ENCODE measurements around the gene SERPING1. TPM values are rescaled to one million over a fixed set of nuclear protein-coding genes. Genes with fewer than 3 reads are reported as not detected.

The SERPING1 gene
- total RNA-seq, 3 donors from 2014 or later: 421 to 823 (median 479) TPM

DNA sequence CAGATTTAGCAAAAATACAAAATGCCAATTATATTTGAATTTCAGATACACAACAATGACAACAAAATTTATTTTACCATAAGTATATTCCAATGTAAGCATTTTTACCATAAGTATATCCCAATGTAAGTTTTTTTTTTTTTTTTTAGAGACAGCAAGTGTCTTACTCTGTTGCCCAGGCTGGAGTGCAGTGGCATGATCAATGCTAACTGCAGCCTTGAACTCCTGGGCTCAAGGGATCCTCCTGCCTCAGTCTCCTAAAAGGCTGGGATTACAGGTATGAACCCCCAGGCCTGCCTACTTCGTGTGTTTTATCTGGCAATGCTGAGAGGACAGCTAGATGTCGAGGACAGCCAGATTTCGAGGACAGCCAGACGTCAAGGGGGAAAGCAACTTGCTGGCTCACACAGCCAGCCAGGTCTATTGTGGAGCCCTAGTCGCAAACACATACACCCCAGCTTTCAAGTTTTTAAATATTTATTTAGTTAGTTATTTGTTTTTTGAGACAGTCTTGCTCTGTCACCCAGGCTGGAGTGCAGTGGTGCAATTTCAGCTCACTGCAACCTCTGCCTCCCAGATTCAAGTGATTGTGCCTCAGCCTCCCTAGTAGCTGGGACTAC lies 1.1 kb upstream of the SERPING1 start:
- peak overlapping the region in 1 of 2 donors; percentile 100 for H3K27ac ChIP-seq
- no peaks in the 10 kb centered on the region for H3K36me3 ChIP-seq
- DNase-seq (ENCODE audit: low spot score in 2 of 2): no peak
- H3K4me1 ChIP-seq: no peaks in the 10 kb centered on the region
- no peaks in the 10 kb centered on the region for H3K27me3 ChIP-seq
- H3K4me3 ChIP-seq: peak overlapping the region in 1 of 3 donors; percentile 19
- no peaks in the 10 kb centered on the region for H3K9me3 ChIP-seq
- TF ChIP-seq POLR2A (IDR thresholded peaks at IDR 0.05) (no peak), POLR2AphosphoS5 (IDR thresholded peaks at IDR 0.05) (no peak)
- TF ChIP-seq, protein P1, sequence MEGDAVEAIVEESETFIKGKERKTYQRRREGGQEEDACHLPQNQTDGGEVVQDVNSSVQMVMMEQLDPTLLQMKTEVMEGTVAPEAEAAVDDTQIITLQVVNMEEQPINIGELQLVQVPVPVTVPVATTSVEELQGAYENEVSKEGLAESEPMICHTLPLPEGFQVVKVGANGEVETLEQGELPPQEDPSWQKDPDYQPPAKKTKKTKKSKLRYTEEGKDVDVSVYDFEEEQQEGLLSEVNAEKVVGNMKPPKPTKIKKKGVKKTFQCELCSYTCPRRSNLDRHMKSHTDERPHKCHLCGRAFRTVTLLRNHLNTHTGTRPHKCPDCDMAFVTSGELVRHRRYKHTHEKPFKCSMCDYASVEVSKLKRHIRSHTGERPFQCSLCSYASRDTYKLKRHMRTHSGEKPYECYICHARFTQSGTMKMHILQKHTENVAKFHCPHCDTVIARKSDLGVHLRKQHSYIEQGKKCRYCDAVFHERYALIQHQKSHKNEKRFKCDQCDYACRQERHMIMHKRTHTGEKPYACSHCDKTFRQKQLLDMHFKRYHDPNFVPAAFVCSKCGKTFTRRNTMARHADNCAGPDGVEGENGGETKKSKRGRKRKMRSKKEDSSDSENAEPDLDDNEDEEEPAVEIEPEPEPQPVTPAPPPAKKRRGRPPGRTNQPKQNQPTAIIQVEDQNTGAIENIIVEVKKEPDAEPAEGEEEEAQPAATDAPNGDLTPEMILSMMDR (IDR thresholded peaks at IDR 0.05): no peak
- intact Hi-C loops (cut with DNase I; ENCODE audit: low total_unique reads): no loop called here

DNA sequence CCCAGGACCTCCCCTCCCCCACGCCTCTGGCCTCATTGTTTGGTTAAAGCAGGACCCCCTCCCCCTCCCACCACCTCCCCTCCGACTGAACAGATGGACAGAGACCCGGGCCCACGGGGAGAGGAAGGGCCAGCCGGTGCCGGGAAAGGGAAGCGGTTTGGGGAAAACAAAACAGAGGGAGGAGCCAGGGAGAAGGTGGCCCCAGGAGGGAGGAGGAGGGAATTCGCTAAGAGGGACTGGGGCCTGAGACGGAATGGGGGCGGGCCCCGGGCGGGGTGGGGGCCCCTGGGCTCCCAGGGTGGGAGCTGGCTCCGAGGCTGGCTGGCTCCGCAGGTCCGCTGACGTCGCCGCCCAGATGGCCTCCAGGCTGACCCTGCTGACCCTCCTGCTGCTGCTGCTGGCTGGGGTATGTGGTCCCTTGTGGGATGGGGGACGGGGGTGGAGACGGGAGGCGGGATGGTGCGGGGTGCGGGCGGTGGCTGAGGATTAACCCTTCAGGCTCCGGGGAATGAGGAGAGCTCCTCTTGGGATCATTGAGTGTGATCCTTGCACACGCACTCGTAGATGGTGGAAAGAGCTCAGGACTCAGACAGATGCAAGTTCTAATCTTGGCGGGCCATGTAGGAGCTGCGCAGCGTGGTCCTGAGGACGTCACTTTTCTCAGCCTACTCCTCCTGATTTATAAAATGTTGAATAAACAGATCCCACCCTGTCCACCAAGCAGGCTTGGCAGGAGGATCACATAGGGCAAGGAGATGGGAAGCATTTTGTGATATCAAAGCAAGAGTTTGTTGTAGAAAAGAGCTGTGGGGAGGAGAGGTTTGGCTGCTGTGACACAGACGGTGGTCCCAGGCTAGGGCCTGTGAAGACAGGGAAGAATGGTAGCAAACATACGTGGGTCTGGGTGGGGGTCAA lies 688 bp downstream of the SERPING1 start:
- H3K4me3 ChIP-seq: peak overlapping the region; percentile 68 to 78 (median 70)
- no peaks in the 10 kb centered on the region for H3K36me3 ChIP-seq
- peak overlapping the region; percentile 95 to 100 for H3K27ac ChIP-seq
- intact Hi-C loops (cut with DNase I; ENCODE audit: low total_unique reads): no loop called here
- no peaks in the 10 kb centered on the region for H3K9me3 ChIP-seq
- no peaks in the 10 kb centered on the region for H3K27me3 ChIP-seq
- peak; percentile 72 to 78 for DNase-seq (ENCODE audit: low spot score in 2 of 2)
- no peaks in the 10 kb centered on the region for H3K4me1 ChIP-seq
- TF ChIP-seq, protein P1 (IDR thresholded peaks at IDR 0.05): no peak
- peak in 1 of 3 donors; percentile 60 for TF ChIP-seq POLR2AphosphoS5 (IDR thresholded peaks at IDR 0.05)

DNA sequence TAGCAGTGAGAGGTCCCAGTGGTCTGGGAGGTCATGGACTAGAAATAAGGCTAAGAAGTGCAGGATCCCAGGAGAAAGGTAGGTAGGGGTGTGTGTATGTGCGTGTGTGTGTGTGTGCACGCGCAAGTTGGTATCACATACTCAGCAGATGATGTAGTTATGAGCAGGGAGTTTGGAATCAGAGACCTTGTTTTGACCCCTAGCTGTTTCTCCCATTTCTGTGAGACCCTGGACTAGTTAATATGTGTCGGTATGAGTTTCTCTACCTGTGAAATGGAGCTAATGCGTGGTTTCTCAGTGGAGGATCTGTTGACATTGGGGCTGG lies 1.3 kb downstream of the SERPING1 start:
- H3K9me3 ChIP-seq: no peaks in the 10 kb centered on the region
- H3K4me3 ChIP-seq: peak overlapping the region; percentile 68 to 78 (median 70)
- TF ChIP-seq, protein P1 (IDR thresholded peaks at IDR 0.05): no peak
- TF ChIP-seq POLR2AphosphoS5 (IDR thresholded peaks at IDR 0.05) (no peak), POLR2A (IDR thresholded peaks at IDR 0.05) (no peak)
- intact Hi-C loops (cut with DNase I; ENCODE audit: low total_unique reads): no loop called here
- H3K4me1 ChIP-seq: no peaks in the 10 kb centered on the region
- H3K27me3 ChIP-seq: no peaks in the 10 kb centered on the region
- peak overlapping the region; percentile 95 to 100 for H3K27ac ChIP-seq
- no peaks in the 10 kb centered on the region for H3K36me3 ChIP-seq
- DNase-seq (ENCODE audit: low spot score in 2 of 2): no peak

DNA sequence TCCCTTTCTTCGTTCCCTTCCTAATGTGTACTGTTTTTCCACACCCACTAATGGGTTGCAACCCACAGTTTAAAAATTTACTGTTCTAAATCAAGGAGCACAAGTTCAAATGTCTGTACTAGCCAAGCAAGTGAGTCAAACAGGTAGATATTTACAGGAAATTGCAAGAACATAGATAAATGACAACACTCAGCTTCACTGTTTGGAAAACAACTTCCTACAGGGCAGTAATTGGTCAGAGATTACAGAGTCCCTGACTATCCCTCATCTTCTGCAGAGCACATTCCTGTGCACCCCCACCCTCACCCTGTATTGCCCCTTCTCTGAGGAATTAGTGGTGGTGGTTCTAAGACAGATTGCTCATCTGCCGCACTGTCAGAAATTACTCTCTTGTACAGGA lies 1.9 kb downstream of the SERPING1 start:
- Histone ChIP-seq H3K9me3 (no peaks in the 10 kb centered on the region), H3K27me3 (no peaks in the 10 kb centered on the region), H3K4me3 (peak overlapping the region; percentile 68 to 78 (median 70)), H3K36me3 (no peaks in the 10 kb centered on the region), H3K4me1 (no peaks in the 10 kb centered on the region), H3K27ac (peak overlapping the region; percentile 95 to 100)
- no peak for DNase-seq (ENCODE audit: low spot score in 2 of 2)
- intact Hi-C loops (cut with DNase I; ENCODE audit: low total_unique reads): no loop called here
- TF ChIP-seq POLR2A (IDR thresholded peaks at IDR 0.05) (no peak), POLR2AphosphoS5 (IDR thresholded peaks at IDR 0.05) (no peak)
- TF ChIP-seq, protein P1 (IDR thresholded peaks at IDR 0.05): no peak

DNA sequence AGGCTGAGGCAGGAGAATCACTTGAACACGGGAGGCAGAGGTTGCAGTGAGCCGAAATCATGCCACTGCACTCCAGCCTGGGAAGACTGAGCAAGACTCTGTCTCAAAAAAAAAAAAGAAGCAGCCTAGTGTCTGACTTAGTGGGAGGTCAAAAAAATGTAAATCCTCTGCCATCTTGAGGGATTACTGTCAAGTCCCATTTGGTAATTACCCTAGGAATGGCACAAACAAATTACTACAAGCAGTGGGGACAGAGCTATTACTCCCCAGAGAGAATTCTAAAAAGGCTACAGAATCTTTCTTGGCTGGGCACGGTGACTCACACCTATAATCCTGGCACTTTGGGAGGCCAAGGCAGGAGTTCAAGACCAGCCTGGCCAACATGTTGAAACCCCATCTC lies 3.8 kb downstream of the SERPING1 start:
- no peaks in the 10 kb centered on the region for H3K9me3 ChIP-seq

More for the DNA sequence above, 3.8 kb downstream of the SERPING1 start:
- Histone ChIP-seq H3K4me1 (no peaks in the 10 kb centered on the region), H3K36me3 (no peaks in the 10 kb centered on the region), H3K27me3 (no peaks in the 10 kb centered on the region), H3K27ac (no peak overlapping the region), H3K4me3 (no peak overlapping the region)
- intact Hi-C loops (cut with DNase I; ENCODE audit: low total_unique reads): loop anchor here (2.0 kb wide), 1 partner anchor 62 kb away; no protein-coding TSS in a partner anchor
- TF ChIP-seq POLR2A (IDR thresholded peaks at IDR 0.05) (no peak), POLR2AphosphoS5 (IDR thresholded peaks at IDR 0.05) (no peak)
- TF ChIP-seq, protein P1 (IDR thresholded peaks at IDR 0.05): no peak
- DNase-seq (ENCODE audit: low spot score in 2 of 2): no peak

Measured in breast epithelium (tissue), 4 donors.